WTC11 (cell line): ENCODE data around the gene TATDN3.

Experiments used
- ATF1 ChIP-seq: sonication (generic); formaldehyde crosslinking; IDR thresholded peaks from 2 replicates; pipeline ENCODE4 v1.8.1; 2023; ENCODE audit warnings: mild to moderate bottlenecking, moderate library complexity, missing genetic modification reagents
- CREM ChIP-seq: sonication (generic); formaldehyde crosslinking; IDR thresholded peaks from 2 replicates; pipeline ENCODE4 v1.8.1; 2022; ENCODE audit warnings: mild to moderate bottlenecking, missing genetic modification reagents, moderate library complexity
- NR2C2 ChIP-seq: sonication (generic); formaldehyde crosslinking; IDR thresholded peaks from 2 replicates; pipeline ENCODE4 v1.8.0; 2022; ENCODE audit warnings: mild to moderate bottlenecking, missing genetic modification reagents
- SP1 ChIP-seq: sonication (generic); formaldehyde crosslinking; conservative IDR thresholded peaks from 2 replicates; pipeline ENCODE4 v1.8.1; 2022; ENCODE audit warnings: missing genetic modification reagents
- TF ChIP-seq, protein P1 (sequence below): fragments of 200-600 bp; IDR thresholded peaks from 2 replicates; pipeline ENCODE4 v1.8.0; 2022; ENCODE audit warnings: antibody characterized with exemption
- TF ChIP-seq, protein P2 (sequence below): sonication (generic); formaldehyde crosslinking; IDR thresholded peaks from 2 replicates; pipeline ENCODE4 v1.8.1; 2023; ENCODE audit warnings: mild to moderate bottlenecking, missing genetic modification reagents, borderline replicate concordance

DNA sequence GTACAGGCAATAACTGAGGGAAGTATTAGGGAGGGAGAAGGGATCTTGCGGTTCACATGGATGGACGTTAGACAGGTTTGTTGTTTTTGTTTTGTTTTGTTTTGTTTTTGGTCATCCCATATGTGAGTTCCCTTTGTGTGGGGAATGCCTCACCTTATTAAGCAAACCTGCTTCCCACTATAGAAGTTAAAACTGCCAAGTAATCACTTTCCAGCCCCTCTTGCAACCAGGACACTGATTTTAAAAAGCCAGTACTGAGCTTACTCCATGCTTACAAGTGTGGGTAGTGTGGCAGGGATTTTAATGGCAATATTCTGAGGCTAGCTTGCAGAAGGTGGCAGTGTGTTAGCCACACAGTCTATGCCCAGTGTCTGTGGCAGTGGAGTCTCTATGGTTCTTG is 29.3 kb downstream of the TATDN3 start:
- no peak for TF ChIP-seq CREM (CRISPR knock-in tag)
- TF ChIP-seq, protein P1, sequence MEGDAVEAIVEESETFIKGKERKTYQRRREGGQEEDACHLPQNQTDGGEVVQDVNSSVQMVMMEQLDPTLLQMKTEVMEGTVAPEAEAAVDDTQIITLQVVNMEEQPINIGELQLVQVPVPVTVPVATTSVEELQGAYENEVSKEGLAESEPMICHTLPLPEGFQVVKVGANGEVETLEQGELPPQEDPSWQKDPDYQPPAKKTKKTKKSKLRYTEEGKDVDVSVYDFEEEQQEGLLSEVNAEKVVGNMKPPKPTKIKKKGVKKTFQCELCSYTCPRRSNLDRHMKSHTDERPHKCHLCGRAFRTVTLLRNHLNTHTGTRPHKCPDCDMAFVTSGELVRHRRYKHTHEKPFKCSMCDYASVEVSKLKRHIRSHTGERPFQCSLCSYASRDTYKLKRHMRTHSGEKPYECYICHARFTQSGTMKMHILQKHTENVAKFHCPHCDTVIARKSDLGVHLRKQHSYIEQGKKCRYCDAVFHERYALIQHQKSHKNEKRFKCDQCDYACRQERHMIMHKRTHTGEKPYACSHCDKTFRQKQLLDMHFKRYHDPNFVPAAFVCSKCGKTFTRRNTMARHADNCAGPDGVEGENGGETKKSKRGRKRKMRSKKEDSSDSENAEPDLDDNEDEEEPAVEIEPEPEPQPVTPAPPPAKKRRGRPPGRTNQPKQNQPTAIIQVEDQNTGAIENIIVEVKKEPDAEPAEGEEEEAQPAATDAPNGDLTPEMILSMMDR, result no peak
- TF ChIP-seq NR2C2 (CRISPR knock-in tag), result no peak
- no peak for TF ChIP-seq ATF1 (CRISPR knock-in tag)
- no peak for TF ChIP-seq SP1 (CRISPR knock-in tag)
- TF ChIP-seq, protein P2, sequence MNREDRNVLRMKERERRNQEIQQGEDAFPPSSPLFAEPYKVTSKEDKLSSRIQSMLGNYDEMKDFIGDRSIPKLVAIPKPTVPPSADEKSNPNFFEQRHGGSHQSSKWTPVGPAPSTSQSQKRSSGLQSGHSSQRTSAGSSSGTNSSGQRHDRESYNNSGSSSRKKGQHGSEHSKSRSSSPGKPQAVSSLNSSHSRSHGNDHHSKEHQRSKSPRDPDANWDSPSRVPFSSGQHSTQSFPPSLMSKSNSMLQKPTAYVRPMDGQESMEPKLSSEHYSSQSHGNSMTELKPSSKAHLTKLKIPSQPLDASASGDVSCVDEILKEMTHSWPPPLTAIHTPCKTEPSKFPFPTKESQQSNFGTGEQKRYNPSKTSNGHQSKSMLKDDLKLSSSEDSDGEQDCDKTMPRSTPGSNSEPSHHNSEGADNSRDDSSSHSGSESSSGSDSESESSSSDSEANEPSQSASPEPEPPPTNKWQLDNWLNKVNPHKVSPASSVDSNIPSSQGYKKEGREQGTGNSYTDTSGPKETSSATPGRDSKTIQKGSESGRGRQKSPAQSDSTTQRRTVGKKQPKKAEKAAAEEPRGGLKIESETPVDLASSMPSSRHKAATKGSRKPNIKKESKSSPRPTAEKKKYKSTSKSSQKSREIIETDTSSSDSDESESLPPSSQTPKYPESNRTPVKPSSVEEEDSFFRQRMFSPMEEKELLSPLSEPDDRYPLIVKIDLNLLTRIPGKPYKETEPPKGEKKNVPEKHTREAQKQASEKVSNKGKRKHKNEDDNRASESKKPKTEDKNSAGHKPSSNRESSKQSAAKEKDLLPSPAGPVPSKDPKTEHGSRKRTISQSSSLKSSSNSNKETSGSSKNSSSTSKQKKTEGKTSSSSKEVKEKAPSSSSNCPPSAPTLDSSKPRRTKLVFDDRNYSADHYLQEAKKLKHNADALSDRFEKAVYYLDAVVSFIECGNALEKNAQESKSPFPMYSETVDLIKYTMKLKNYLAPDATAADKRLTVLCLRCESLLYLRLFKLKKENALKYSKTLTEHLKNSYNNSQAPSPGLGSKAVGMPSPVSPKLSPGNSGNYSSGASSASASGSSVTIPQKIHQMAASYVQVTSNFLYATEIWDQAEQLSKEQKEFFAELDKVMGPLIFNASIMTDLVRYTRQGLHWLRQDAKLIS (CRISPR knock-in tag), result no peak
